K562 (cell line): ENCODE measurements around the gene DSTYK. TPM values are rescaled to one million over a fixed set of nuclear protein-coding genes. Genes with fewer than 3 reads are reported as not detected.

Source experiments
- ETV1 ChIP-seq: fragments of 450-650 bp; conservative IDR thresholded peaks from 2 replicates; pipeline ENCODE4 v1.6.1; 2016; ENCODE audit warnings: missing genetic modification characterization, control low read depth, low read depth, missing compliant biosample characterization
- ETV5 ChIP-seq: sonication (generic); formaldehyde crosslinking; IDR thresholded peaks from 2 replicates; pipeline ENCODE4 v1.4.0; 2020; ENCODE audit warnings: low read depth, mild to moderate bottlenecking, missing genetic modification reagents
- FOXJ2 ChIP-seq: fragments of 200-800 bp; sonication (Bioruptor generic); IDR thresholded peaks from 2 replicates; pipeline ENCODE4 v1.6.1; 2016; ENCODE audit warnings: missing genetic modification characterization, missing compliant biosample characterization
- GTF2A2 ChIP-seq: IDR thresholded peaks from 2 replicates; pipeline ENCODE4 v1.6.1; 2016; ENCODE audit warnings: mild to moderate bottlenecking, missing genetic modification characterization, missing compliant biosample characterization
- HOXB6 ChIP-seq: fragments of 250-450 bp; sonication (Bioruptor Pico); IDR thresholded peaks from 2 replicates; pipeline ENCODE4 v1.5.1; 2022; ENCODE audit warnings: mild to moderate bottlenecking, borderline replicate concordance
- IFI16 ChIP-seq: fragments of 250-450 bp; sonication (Bioruptor Pico); IDR thresholded peaks from 2 replicates; pipeline ENCODE4 v2.1.2; 2022; ENCODE audit warnings: mild to moderate bottlenecking, inconsistent platforms
- KAT2B ChIP-seq: IDR thresholded peaks from one replicate; pipeline ENCODE4 v1.6.1; 2012; ENCODE audit warnings: low read depth, mild to moderate bottlenecking, control low read depth, inconsistent platforms, low read length, moderate library complexity
- NR3C1 ChIP-seq: sonication (generic); formaldehyde crosslinking; IDR thresholded peaks from 2 replicates; pipeline ENCODE4 v1.8.1; 2022; ENCODE audit warnings: missing genetic modification reagents
- RAD51 ChIP-seq: fragments of 450-650 bp; IDR thresholded peaks from 2 replicates; pipeline ENCODE4 v1.7.1; 2016; ENCODE audit warnings: low read depth, mild to moderate bottlenecking, borderline replicate concordance
- RBBP5 ChIP-seq: fragments of 200-600 bp; sonication (generic); IDR thresholded peaks from 2 replicates; pipeline ENCODE4 v1.6.1; 2012; ENCODE audit warnings: borderline replicate concordance, mild to moderate bottlenecking, low read length, control low read depth, inconsistent platforms; ENCODE audit not compliant: insufficient read depth, poor library complexity, severe bottlenecking
- RBM22 ChIP-seq: fragments of 200-400 bp; formaldehyde crosslinking; IDR thresholded peaks from 2 replicates; pipeline ENCODE4 v1.6.1; 2018; ENCODE audit warnings: low read length, low read depth; ENCODE audit not compliant: poor library complexity, severe bottlenecking
- TAF15 ChIP-seq: fragments of 200-400 bp; formaldehyde crosslinking; IDR thresholded peaks from 2 replicates; pipeline ENCODE4 v1.6.1; 2017; ENCODE audit warnings: mild to moderate bottlenecking, low read depth, low read length, moderate library complexity
- TAL1 ChIP-seq: fragments of 450-650 bp; IDR thresholded peaks from 2 replicates; pipeline ENCODE4 v1.6.1; 2016; ENCODE audit warnings: mild to moderate bottlenecking
- ZNF12 ChIP-seq: sonication (generic); formaldehyde crosslinking; IDR thresholded peaks from 2 replicates; pipeline ENCODE4 v1.4.0; 2020; ENCODE audit warnings: mild to moderate bottlenecking, missing genetic modification reagents
- ZNF232 ChIP-seq: sonication (generic); formaldehyde crosslinking; IDR thresholded peaks from 2 replicates; pipeline ENCODE4 v1.8.0; 2022; ENCODE audit warnings: mild to moderate bottlenecking, missing genetic modification reagents
- ZNF436 ChIP-seq: fragments of 250-450, 450-650 bp; sonication (Bioruptor Pico); formaldehyde crosslinking; IDR thresholded peaks from 2 replicates; pipeline ENCODE4 v1.7.0; 2020; ENCODE audit warnings: mild to moderate bottlenecking
- polyA plus RNA-seq, 8 experiments: library from polyadenylated mRNA; depleted of rRNA in 4 of 8; stranded (reverse) in 5 of 8; unstranded in 3 of 8; fragments of >200 nt; fragmentation: Nextera tagmentation in 2 of 8; fragmentation: Illumina TruSeq in 1 of 8; extraction: Ambion mirVana in 2 of 8; extraction: Trizol in 1 of 8; gene quantifications; 2 replicates each; pipeline versions ENCODE4 v1.2.1 to v1.2.3, GENCODE V29; 2011 to 2014; ENCODE audit warnings: inconsistent platforms in 1 of 8, missing spikeins in 1 of 8
- total RNA-seq, 7 experiments: library from RNA; depleted of rRNA in 6 of 7; stranded (reverse); fragments of >200 nt in 6 of 7; fragmentation: Illumina TruSeq in 2 of 7; extraction: Trizol in 2 of 7; gene quantifications; 2 replicates each; pipeline versions ENCODE4 v1.2.1 to v1.2.3, GENCODE V29; 2011 to 2021; ENCODE audit warnings: low replicate concordance in 1 of 7
- TF ChIP-seq, protein P1 (sequence below): sonication (generic); formaldehyde crosslinking; IDR thresholded peaks from 2 replicates; pipeline ENCODE4 v1.8.1; 2023; ENCODE audit warnings: mild to moderate bottlenecking, missing genetic modification reagents
- TF ChIP-seq, protein P2 (sequence below): sonication (generic); formaldehyde crosslinking; IDR thresholded peaks from 2 replicates; pipeline ENCODE4 v1.8.1; 2023; ENCODE audit warnings: mild to moderate bottlenecking, missing genetic modification reagents
- TF ChIP-seq, protein P3 (sequence below): fragments of 250-450 bp; sonication (Bioruptor Pico); IDR thresholded peaks from 2 replicates; pipeline ENCODE4 v1.5.0; 2021
- TF ChIP-seq, protein P4 (sequence below): fragments of 250-450 bp; sonication (Bioruptor Pico); IDR thresholded peaks from 2 replicates; pipeline ENCODE4 v1.8.0; 2022; ENCODE audit warnings: inconsistent platforms, mild to moderate bottlenecking, moderate library complexity, borderline replicate concordance

The DSTYK gene
- total and polyA plus RNA-seq, 9 of the 15 experiments (the other 6 are each of a cell fraction or from before 2014, with no cell fraction given): 4.2 to 7.1 (median 6.2) TPM

DNA sequence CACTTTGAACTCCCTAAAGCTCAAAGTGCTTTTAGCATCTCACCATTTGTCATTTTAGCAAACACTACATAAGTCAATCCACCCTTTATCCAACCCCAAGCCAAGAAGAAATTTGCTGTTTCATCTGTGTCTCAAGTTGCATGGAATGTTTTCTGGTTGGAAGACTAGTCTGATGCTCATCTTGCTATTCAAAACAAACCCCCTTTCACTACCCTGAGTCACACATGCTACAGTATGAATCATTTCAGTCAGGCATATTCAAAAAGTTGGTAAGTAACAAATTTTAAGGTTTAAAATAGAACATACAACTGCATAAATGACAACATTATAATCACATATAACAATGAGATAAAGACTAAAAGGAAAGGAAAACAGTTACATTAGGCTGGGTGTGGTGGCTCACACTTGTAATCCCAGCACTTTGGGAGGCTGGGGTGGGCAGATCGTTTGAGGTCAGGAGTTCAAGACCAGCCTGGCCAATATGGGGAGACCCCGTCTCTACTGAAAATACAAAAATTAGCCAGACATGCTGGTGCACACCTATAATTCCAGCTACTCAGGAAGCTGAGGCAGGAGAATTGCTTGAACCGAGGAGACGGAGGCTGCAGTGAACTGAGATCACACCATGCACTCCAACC, 38.7 kb downstream of the DSTYK start (continued):
- TF ChIP-seq KAT2B (no peak), ETV5 (CRISPR knock-in tag) (no peak), ZNF436 (no peak), IFI16 (no peak), RAD51 (no peak; the same call in 1 of the 2 replicates), FOXJ2 (tag) (no peak), HOXB6 (no peak), TAF15 (no peak), RBBP5 (no peak), GTF2A2 (tag) (no peak), ZNF232 (CRISPR knock-in tag) (no peak), ETV1 (tag) (no peak), NR3C1 (no peak), ZNF12 (CRISPR knock-in tag) (no peak), TAL1 (no peak), RBM22 (no peak)
- TF ChIP-seq, protein P1, sequence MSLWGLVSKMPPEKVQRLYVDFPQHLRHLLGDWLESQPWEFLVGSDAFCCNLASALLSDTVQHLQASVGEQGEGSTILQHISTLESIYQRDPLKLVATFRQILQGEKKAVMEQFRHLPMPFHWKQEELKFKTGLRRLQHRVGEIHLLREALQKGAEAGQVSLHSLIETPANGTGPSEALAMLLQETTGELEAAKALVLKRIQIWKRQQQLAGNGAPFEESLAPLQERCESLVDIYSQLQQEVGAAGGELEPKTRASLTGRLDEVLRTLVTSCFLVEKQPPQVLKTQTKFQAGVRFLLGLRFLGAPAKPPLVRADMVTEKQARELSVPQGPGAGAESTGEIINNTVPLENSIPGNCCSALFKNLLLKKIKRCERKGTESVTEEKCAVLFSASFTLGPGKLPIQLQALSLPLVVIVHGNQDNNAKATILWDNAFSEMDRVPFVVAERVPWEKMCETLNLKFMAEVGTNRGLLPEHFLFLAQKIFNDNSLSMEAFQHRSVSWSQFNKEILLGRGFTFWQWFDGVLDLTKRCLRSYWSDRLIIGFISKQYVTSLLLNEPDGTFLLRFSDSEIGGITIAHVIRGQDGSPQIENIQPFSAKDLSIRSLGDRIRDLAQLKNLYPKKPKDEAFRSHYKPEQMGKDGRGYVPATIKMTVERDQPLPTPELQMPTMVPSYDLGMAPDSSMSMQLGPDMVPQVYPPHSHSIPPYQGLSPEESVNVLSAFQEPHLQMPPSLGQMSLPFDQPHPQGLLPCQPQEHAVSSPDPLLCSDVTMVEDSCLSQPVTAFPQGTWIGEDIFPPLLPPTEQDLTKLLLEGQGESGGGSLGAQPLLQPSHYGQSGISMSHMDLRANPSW (CRISPR knock-in tag): no peak
- TF ChIP-seq, protein P2, sequence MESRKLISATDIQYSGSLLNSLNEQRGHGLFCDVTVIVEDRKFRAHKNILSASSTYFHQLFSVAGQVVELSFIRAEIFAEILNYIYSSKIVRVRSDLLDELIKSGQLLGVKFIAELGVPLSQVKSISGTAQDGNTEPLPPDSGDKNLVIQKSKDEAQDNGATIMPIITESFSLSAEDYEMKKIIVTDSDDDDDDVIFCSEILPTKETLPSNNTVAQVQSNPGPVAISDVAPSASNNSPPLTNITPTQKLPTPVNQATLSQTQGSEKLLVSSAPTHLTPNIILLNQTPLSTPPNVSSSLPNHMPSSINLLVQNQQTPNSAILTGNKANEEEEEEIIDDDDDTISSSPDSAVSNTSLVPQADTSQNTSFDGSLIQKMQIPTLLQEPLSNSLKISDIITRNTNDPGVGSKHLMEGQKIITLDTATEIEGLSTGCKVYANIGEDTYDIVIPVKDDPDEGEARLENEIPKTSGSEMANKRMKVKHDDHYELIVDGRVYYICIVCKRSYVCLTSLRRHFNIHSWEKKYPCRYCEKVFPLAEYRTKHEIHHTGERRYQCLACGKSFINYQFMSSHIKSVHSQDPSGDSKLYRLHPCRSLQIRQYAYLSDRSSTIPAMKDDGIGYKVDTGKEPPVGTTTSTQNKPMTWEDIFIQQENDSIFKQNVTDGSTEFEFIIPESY (CRISPR knock-in tag): no peak
- TF ChIP-seq, protein P3, sequence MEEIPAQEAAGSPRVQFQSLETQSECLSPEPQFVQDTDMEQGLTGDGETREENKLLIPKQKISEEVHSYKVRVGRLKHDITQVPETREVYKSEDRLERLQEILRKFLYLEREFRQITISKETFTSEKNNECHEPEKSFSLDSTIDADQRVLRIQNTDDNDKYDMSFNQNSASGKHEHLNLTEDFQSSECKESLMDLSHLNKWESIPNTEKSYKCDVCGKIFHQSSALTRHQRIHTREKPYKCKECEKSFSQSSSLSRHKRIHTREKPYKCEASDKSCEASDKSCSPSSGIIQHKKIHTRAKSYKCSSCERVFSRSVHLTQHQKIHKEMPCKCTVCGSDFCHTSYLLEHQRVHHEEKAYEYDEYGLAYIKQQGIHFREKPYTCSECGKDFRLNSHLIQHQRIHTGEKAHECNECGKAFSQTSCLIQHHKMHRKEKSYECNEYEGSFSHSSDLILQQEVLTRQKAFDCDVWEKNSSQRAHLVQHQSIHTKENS (CRISPR knock-in tag): no peak
- TF ChIP-seq, protein P4, sequence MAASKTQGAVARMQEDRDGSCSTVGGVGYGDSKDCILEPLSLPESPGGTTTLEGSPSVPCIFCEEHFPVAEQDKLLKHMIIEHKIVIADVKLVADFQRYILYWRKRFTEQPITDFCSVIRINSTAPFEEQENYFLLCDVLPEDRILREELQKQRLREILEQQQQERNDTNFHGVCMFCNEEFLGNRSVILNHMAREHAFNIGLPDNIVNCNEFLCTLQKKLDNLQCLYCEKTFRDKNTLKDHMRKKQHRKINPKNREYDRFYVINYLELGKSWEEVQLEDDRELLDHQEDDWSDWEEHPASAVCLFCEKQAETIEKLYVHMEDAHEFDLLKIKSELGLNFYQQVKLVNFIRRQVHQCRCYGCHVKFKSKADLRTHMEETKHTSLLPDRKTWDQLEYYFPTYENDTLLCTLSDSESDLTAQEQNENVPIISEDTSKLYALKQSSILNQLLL (CRISPR knock-in tag): no peak
